Glomerular visceral epithelial cell (primary cell): ENCODE measurements around the gene FLT3LG.

ENCODE experiments used
- DNase-seq: peaks from one replicate; pipeline ENCODE4 v3.0.0-alpha.2; 2016; ENCODE audit errors: extremely low spot score

Gene FLT3LG

DNA sequence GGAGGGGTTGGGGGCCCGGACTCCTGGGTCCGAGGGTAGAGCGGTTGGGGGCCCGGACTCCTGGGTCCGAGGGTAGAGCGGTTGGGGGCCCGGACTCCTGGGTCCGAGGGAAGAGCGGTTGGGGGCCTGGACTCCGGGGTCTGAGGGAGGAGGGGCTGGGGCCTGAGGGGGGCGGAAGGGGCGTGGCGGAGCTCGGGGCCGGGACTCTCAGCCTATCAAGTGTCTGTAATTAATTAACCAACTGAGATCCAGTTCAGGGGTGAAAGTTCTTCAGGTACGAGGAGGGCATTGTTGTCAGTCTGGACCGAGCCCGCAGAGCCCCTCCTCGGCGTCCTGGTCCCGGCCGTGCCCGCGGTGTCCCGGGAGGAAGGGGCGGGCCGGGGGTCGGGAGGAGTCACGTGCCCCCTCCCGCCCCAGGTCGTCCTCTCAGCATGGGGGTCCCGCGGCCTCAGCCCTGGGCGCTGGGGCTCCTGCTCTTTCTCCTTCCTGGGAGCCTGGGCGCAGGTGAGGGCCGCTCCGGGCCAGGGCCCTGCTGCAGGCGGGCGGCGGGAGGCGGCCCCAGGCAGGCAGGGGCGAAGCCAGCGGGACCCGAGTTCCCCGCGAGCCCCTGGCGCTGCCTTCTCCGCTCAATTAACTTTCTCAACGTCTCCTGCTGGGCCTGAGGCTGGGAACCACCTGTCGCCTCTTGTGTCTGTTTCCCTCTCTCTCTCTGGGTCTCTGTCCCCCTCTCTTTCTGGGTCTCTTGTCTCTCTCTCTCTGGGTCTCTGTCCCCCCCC lies 39.1 kb downstream of the FLT3LG start:
- peak; percentile 40 for DNase-seq

GRCh38 chr19:49513746-49514118 lies 39.7 kb downstream of the FLT3LG start:
- no peak for DNase-seq

DNA sequence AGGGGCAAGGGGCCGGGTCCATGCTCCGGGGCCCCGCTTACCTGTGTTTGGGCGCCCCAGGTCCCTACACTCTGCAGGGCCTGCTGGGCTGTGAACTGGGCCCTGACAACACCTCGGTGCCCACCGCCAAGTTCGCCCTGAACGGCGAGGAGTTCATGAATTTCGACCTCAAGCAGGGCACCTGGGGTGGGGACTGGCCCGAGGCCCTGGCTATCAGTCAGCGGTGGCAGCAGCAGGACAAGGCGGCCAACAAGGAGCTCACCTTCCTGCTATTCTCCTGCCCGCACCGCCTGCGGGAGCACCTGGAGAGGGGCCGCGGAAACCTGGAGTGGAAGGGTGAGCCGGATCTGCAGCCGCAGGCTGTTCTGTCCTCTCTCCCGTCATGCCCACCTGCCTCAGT lies 40.1 kb downstream of the FLT3LG start:
- DNase-seq: no peak

- no peak for DNase-seq
Measured at GRCh38 chr19:49515767-49516166, 41.8 kb downstream of the FLT3LG start.

DNA sequence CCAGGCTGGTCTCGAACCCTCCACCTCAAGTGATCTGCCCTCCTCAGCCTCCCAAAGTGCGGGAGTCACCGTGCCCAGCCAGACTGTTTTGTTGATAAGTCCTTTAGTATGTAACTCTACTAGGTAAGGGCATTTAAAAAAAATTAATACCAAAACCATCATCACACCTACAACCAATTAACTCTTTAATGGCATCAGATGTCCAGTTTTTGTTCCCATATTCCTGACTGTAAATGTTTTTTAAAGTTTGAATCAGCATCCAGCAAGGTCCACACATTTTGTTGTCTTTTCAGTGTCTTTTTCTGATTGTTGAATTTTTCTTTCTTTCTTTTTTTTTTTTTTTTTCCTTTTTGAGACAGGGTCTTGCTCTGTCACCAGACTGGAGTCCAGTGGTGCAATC lies 44.0 kb downstream of the FLT3LG start:
- no peak for DNase-seq

DNA sequence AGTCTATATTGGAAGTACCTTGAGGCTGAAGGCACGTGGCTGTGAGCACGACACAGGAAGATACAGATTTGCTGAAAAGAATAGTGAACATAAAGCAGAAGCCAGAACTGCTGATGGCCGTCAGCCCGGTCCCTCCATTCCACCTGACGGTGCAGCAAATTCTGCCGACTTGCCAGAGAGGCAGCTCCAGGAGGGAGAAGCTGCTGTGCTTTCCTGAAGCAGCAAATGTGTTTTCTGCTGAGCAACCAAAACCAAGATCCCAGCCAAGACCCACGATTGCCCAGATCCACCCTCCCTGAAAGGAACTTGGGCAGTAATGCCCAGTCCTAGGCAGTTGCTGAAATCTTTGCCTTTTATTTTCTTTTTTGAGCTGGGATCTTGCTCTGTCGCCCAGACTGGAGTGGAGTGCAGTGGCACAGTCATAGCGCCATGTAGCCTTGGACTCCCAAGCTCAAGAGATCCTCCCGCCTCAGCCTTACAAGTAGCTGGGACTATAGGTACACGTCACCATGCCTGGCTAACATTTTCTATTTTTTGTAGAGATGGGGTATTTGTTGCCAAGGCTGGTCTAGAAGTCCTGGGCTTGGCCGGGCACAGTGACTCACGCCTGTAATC lies 46.8 kb downstream of the FLT3LG start:
- DNase-seq: no peak

- DNase-seq: no peak
Measured at GRCh38 chr19:49524812-49525455, 50.9 kb downstream of the FLT3LG start.

- DNase-seq: no peak
Measured at GRCh38 chr19:49528211-49528771, 54.3 kb downstream of the FLT3LG start.

- no peak for DNase-seq
Measured at GRCh38 chr19:49530708-49531107, 56.7 kb downstream of the FLT3LG start.

- peak; percentile 35 for DNase-seq
Measured at GRCh38 chr19:49533551-49534488, 59.8 kb downstream of the FLT3LG start.

- DNase-seq: no peak
Measured at GRCh38 chr19:49534632-49535385, 60.8 kb downstream of the FLT3LG start.
